Effector CD4-positive, alpha-beta T cell (primary cell): ENCODE measurements around the gene SH3BGRL2.

Experiments used
- DNase-seq: peaks from one replicate; pipeline ENCODE4 v3.0.0-alpha.2; 2020
- total RNA-seq: gene quantifications from one replicate; lab custom pipeline; 2026; lab: John Stamatoyannopoulos, UW

The SH3BGRL2 gene
- total RNA-seq: 1.9 reads per million, percentile 2 among the genes with 10 or more reads in this experiment

DNA sequence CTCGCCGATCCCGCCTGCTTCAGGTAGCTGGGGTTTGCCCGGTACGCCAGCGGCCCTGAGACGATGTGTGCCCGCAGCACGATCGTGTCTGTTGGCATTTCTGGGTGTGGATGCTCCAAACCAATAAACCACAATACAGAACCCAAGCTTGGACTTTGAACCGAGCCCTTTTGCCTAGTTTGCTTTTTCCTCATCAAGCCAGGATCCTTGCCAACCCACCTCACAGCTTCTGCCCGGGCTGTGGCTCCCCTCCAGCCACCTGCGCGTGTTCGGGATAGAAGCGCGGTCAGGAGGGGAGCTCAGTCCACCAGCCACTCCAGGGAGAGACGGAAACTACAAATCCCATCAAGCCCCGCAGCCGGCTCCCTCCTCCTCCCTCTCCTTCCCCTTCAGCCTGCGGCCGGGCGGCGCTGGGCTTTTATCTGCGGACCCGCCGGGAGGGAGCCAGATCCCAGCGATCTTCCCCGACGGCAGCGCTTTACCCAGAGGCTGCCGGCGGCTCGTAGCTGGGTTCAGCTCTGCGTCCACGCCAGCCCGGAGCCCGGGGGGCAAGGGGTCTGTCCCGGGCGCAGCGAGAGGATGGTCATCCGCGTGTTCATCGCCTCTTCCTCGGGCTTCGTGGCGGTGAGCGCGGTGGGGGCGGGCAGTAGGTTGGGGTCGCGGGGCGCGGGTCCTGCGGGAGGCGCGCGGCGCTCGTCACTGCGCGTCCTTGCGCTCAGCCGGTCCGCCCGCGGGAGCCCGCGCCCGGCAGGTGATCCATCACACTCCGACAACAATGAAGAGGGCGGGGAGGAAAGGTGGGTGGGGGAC lies at the start of gene SH3BGRL2:
TSS of gene SH3BGRL2 (plus strand) at position 447 of the 810 bp plus-strand sequence. CDS start at position 580, 133 bp downstream.
- no peak for DNase-seq

DNA sequence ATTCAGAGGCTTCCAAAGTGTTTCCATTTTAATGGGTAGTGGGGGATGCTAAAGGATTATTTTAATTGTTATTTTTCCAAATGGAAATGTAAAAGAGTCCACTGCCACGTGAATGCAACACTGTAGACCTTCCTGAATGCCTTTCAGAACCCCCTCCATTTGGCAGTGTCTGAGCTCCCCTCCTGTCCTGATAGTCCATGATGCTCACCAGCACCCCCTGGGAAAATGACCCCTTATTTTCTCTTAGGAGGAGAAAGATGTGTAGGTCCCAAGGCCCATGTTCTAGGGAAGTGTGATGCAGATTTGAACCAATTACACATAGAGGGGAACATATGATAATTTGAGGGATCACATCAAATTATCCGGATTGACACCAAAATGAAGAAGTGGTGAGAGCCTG lies 46.8 kb upstream of the SH3BGRL2 start:
- no peak for DNase-seq

DNA sequence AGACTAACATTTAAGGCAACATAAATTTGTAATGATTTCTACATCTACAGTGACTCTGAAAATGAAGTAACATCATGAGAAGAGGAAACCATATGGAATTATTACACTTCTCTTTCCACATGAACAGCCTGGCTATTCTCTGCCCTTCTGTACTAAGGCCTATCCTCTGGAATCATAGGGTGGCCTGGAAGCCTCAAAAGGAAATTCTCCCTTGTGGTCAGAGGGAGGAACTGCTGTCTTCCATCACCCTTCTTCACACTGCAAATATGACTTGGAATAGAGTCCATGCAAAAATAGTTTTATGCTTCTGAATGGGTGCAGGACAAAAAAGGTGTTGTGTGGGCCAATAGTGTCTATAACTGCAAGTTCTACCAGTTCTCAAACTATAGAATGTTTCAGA lies 44.6 kb upstream of the SH3BGRL2 start:
- DNase-seq: no peak

DNA sequence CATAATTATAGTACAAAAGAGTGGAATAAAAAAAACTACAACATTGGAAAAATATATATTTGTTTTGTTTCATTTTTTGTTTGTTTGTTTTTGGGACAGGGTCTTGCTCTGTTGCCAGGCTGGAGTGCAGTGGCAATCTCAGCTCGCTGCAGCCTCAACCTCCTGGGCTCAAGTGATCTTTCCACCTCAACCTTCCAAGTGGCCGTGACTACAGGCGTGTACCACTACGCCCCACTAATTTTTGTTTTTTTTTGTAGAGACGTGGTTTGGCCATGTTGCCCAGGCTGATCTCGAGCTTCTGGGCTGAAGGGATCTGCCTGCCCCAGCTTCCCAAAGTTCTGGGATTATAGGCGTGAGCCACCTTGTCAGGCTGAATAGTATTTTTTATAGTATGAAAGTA lies 41.4 kb upstream of the SH3BGRL2 start:
- DNase-seq: no peak

DNA sequence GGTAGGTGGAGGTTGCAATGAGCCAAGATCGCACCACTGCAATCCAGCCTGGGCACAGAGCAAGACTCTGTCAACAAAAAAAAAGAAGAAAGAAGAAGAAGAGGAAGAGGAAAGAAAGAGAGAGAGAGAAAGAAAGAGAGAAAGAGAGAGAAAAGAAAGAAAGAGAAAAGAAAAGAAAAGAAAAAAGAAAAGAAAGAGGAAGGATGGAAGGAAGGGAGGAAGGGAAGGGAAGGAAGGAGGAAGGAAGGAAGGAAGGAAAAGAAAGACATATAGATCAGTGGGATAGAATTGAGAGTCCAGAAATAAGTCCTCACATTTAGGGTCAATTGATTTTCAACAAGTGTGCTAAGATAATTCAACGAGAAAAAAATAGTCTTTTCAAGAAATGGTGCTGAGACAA lies 34.0 kb upstream of the SH3BGRL2 start:
- no peak for DNase-seq

DNA sequence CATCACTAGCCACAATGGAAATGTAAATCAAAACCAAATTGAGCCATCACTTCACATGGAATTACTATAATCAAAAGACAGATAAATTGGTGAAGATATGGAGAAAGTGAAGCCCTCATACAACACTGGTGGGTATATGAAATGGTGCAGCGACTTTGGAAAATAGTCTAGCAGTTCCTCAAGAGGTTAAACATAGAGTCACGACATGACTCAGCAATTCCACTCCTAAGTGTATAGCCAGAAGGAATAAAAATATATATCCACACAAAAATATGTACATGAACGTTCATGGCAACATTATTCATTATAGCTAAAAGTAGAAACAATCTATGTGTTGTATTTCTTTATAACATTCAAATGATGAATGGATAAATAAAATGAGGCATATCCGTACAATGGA lies 33.1 kb upstream of the SH3BGRL2 start:
- no peak for DNase-seq

DNA sequence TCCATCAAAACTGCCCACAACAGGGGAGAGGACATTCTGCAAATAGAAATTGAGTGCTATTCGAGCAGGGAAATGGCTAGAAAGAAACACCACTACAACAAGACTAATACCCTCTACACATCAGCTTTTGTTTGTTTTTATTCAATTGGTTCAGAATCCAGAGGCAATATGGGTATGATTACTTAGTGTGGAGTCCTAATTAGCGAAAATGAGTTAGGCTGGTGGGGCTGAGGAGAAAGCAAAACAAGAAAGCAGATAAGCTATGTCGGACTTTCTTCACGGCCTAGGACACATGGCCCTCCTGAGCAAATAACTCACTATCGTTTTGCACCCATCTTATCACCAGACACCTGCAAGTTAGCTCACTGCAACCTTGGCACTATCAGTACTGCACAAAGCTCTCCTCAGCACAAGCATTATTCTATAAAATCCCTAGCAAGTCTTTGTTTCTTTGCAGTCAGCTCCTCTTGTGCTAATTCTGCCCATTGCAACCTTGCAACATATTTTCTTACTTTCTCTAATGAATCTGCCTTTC lies 31.3 kb upstream of the SH3BGRL2 start:
- DNase-seq: no peak

DNA sequence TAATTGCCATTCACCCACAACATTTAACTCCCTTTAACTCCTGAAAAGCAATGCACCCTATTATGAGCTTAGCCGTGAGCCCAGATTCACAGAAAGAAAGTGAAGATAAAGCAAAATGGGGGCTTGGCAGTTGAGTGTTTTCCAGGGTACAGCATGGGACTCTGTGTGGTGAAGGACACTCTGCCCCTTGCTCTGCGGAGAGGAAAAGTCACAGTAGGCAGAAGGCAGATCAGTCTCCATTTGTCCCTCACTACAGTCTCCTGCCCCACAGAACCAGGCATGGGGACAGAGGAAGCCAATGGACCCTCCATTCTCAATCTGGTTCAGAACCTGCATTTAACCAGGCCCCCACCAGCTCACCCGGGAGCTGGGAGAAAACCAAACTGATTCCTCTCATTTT lies 30.8 kb upstream of the SH3BGRL2 start:
- DNase-seq: no peak

DNA sequence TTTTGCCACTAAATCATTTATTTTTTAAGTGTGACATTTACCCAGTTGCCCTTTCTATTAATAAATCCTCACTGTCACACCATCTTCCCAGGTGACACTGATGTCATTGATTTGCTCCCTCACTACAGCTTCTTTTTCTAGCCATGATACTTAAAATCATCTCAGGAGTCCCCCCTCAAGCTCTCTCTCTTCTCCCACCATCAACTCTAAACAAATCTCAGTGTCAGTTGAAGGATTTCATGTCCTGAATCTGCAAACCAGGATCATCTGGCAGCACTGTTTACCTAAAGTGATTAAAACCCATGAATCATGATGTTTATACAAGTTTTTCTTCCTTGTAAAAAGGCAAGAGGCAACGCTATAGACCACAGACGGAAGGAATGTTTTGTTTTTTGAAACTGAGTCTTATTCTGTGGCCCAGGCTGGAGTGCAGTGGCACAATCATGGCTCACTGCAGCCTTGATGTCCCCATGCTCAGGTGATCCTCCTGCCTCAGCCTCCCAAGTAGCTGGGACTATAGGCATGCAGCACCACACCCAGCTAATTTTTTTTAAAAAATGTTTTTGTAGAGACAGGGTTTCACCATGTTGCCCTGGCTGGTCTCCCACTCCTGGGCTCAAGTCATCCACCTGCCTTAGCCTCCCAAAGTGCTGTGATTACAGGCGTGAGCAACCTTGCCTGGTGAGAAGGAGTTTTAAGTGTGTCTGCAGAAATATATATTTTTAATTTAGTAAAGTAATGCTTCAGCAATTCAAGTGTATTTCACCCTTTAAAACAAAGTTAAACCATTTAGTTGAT lies 30.1 kb upstream of the SH3BGRL2 start:
- DNase-seq: no peak

DNA sequence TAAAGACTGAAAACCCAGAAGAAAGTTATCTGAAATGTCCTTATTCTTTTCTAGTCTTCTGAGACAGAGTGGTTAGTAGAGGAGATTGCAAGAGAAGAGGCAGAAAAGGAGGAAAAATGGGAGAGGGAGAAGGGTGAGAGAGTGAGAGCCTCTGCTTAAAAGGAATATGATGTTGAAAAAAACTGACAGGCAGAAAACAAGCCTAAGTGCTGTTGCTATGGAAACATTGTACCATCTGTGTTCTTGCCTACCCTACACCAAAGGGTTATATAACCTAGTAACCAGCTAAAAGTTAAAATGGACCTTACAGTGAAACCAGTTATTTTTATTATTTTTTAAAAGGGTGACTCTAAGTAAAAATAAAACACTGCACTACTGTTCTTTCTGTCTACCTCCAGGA lies 28.3 kb upstream of the SH3BGRL2 start:
- DNase-seq: no peak

DNA sequence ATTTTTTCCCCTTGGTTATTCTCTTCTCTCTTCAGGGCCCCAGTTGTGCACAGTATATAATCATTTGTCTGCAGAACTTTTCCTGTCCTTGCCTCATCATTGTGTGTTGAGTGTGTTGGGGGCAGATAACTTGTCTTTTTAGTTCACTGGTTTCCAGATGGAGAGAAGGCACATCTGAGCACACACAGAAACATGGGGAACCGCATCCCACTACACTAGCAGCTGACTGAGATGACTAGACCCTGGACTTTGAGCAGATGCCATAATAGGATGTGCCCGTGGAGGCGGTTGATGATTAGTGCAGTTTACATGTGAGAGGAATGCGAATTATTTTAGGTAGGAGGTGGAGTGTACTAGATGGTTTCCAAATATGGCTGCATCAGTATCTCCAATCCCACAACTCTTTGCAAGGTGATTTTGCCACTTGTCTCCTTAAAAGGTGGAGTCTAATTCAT lies 26.5 kb upstream of the SH3BGRL2 start:
- no peak for DNase-seq

DNA sequence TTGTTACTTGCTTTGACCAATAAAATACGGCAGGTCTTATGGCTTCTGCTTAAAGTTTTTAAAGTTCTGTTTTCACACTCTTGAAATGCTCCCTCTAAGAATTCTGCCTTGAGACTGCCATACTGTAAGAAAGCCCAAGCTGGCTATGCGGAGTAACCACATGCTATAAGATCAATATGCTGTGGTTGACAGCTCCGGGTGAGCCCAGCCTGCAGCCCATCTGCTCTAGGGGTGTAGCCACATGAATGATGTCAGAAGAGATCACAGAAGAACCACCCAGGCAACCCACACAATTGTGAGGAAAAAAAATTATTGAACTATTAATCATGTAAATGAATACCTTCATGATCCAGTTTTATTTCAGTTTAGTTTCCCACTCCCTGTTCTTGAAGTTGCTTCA lies 26.1 kb upstream of the SH3BGRL2 start:
- DNase-seq: no peak

DNA sequence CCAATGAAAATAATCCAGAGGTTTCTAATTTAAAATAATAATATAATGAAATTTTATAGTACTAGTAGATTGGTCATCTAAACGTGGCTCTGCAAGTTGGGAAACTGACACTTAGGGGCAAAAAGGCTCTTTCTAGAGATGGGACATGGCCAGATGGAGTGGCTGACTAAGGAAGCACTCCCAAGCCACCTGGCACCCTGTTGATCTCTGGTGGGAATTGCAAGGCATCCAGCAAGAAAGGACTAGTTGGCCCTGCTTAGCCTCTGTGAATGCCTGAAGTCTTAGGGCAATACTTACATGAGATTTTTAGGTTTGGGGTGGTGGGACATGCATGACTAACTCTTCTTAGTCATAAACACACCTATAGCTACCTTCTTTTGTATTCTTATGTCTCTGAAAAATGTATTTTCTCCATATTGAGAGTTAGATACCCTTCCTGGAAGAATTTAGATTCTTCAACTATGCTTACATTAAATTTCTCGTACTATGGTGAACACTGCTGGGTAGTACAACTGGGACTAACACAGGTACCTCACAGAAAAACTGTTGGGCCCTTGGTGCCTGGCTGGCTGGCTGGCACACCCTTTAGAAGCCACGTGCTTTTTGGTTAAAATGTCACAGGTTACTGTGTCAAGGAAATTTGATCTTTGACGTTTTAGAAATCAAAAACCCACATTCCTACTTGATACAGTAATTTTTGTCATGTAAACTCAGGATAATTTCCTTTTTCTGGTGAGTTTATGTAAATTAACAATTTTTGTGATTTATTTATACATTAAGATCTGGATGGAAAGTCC lies 25.0 kb upstream of the SH3BGRL2 start:
- no peak for DNase-seq

DNA sequence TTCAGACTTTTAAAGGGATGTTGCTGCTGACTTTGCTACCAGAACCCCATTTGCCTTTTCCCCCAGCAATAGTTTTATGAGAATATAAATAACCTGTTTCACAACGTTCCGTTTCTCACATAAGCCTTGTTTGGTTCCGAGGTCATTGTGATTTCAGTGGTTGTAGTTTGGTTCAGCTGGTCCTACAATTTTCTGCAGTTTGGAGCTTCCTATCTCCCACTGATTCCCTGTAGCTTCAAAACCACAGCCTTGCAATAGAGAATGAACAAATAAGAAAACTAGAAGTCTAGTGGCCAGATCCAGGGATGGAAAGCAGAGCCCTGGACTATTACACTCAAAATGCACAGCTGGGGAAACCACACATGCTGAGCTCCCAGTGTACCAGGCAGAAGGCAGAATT lies 24.1 kb upstream of the SH3BGRL2 start:
- no peak for DNase-seq

DNA sequence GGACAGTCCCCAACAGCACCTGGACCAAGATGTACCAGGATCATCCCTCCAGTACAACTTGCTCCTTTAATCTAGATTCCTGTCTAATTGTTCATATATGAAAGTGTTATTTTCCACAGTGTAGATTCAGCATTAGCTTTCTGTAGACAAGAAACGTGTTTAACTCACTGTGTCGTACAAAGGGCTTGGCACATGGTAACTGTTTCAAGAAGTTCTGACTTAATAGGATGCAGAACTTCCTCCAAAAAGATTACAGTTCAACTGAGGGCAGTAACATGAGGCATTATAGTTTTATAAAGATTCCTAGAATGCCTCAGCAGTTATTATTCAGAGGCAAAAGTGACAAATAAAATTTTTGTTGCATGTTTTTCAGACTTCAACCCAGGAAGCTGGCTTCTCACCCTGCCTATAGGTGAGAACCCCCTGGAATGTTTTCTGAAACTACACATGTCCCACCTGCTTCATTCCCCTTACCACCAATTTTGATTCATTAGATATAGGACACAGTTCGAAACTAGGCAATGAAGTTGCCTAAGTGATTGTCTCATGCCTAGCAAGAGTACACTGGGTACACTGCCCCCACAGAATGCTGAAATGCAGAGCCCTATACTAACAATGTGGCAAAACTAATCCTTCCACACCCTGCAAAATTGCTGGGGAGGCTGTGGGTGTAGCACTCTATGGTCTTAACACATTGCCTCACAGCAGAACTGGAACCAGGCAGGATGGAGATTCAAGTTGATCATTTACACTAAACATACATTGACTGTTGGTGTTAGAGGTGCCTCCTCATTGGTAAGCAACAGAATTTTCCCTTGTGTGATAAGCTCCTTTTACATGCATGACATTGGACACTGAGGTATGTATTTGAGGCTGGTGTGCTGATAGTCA lies 22.6 kb upstream of the SH3BGRL2 start:
- no peak for DNase-seq

DNA sequence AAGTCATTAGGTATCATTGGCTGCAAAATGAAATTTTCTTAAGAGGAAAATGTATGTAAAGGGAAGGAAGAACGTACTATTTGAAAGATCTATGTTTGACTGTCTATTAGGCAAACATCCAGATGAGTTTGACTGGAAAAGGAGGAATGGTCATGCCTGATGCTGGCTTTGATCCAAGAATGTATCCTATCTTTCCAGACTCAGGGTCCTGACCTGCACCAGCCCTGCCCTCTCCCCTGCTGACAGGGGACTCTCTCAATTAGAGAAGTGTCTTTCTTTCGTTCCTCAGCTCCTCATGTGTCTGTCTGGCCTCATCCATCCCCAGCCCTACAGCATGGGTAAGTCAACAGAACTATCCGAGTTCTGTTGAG lies 21.9 kb upstream of the SH3BGRL2 start:
- no peak for DNase-seq

DNA sequence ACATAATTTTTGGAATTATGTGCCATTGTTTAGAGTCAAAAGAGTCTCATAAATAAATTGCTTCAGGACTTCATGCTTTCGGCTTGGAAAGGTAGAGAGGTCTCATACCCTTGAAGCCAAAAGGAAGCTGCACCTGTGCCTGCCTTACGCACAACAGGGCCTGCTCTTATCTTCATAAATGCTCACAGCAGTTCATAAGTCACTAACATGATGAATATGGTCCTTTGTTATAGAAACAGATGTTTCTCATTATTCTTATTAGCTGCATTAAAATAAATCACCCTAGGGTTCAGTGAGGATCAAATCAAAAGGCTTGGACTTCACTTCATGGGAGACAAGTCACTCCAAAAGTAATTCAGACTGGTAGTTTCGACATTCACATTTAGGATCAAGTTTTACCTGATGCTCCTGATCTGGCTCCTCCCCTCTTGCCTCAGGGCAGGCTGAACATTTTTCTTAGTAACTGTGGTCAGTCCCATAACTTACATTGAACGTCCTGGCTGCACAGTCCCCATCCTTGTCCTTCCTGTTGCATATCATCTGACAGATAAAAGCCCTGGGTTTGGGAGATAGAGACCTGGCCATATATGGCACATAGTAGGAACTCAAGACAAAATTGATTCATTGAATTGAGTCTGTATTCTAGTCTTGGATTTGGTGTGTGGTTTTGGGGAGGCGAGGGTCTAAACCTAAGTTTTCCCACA lies 20.7 kb upstream of the SH3BGRL2 start:
- no peak for DNase-seq

DNA sequence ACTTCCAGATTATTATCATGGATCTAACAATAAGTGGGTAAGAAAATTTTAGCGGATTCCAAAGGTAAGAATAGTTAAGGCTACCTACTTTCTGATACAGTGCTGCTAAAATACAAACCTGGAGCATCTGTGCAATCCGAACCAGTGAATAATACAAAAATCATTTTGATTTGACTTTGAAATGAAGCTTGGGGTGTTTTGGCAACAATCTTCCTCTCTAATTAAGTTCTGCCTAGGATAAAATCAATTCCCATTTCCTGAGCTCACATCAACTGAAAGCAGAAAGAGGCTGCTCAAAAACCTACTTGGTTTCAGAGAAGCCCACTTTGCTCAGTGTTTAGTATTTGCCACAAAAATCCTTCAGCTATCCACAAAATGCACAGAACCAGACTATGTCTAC lies 18.7 kb upstream of the SH3BGRL2 start:
- DNase-seq: no peak

DNA sequence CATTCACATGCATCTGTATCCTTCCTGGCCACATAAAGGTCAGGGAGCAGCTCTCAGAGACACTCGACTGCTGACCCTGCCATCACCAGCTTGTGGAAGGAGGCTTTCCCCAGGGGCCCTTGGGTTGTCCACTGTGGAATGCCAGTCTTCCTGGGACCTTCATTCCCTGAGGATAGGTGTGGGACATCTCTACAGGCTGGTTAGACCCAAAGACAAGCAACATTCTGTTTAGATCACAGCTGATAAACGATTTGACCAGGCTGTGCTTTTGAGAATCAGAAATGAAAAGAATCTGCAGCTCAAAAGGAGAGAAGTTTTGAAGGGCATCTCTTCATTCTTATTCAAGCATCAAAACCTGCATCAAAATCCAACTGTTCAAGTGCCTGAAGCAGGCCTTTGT lies 18.2 kb upstream of the SH3BGRL2 start:
- DNase-seq: no peak

DNA sequence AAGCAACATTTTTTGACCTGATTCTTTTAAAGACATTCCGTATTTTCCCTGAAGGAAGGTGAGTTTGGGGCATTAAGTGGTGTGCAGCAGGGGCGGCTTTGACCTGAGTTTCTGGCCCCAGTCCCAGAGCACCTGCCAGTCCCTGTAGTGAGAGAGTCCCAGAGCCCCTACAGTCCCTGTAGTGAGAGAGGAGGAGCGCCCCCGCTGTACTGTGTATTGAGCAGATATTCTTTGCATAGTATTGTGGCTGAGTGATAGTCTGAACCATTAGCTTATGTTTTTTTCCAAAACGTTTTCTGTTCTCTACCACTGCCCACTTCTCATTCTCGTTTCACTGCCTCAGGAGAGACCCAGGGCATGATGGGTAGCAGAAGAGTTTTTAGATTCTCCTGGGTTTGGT lies 17.2 kb upstream of the SH3BGRL2 start:
- no peak for DNase-seq
